Liver (tissue), 9 donors: ENCODE data around the gene PLXND1. TPM values are rescaled to one million over a fixed set of nuclear protein-coding genes. Genes with fewer than 3 reads are reported as not detected.

Experiments used
- DNase-seq: peaks from one replicate; pipeline ENCODE4 v3.0.0-alpha.2; 2017; ENCODE audit warnings: low spot score
- H3K27ac ChIP-seq, 2 donors: one replicate each; pipeline ENCODE4 v1.7.0; 2013; ENCODE audit warnings: inconsistent platforms in 2 of 2, low read length in 2 of 2, control low read depth in 1 of 2, low read depth in 1 of 2, mild to moderate bottlenecking in 1 of 2
- H3K27me3 ChIP-seq, 4 donors: one replicate each; pipeline versions ENCODE4 v1.6.1 to v1.7.0; 2013; ENCODE audit warnings: low read length in 3 of 4, inconsistent platforms in 1 of 4, mild to moderate bottlenecking in 1 of 4, moderate library complexity in 1 of 4; ENCODE audit not compliant: control insufficient read depth in 4 of 4, insufficient read depth in 4 of 4
- H3K36me3 ChIP-seq, 4 donors: one replicate each; pipeline versions ENCODE4 v1.6.1 to v1.7.0; 2013; ENCODE audit warnings: low read length in 3 of 4, mild to moderate bottlenecking in 3 of 4, low read depth in 1 of 4, moderate library complexity in 1 of 4; ENCODE audit not compliant: control insufficient read depth in 4 of 4, insufficient read depth in 3 of 4
- H3K4me1 ChIP-seq, 4 donors: one replicate each; pipeline versions ENCODE4 v1.6.1 to v1.7.0; 2013; ENCODE audit warnings: low read length in 3 of 4, mild to moderate bottlenecking in 3 of 4, moderate library complexity in 1 of 4; ENCODE audit not compliant: control insufficient read depth in 4 of 4, insufficient read depth in 4 of 4
- H3K4me3 ChIP-seq, 3 donors: one replicate each; pipeline versions ENCODE4 v1.6.1 to v1.7.0; 2013; ENCODE audit warnings: low read length in 3 of 3, control low read depth in 1 of 3, low read depth in 1 of 3, mild to moderate bottlenecking in 1 of 3
- H3K9ac ChIP-seq, 2 donors: one replicate each; pipeline ENCODE4 v1.7.0; 2013; ENCODE audit warnings: low read length in 2 of 2, mild to moderate bottlenecking in 2 of 2, moderate library complexity in 2 of 2, control low read depth in 1 of 2, low read depth in 1 of 2
- H3K9me3 ChIP-seq, 4 donors: one replicate each; pipeline versions ENCODE4 v1.6.1 to v1.7.0; 2013; ENCODE audit warnings: low read length in 3 of 4; ENCODE audit not compliant: control insufficient read depth in 4 of 4
- ATF3 ChIP-seq: IDR thresholded peaks from 2 replicates; pipeline ENCODE4 v1.6.1; 2016; ENCODE audit warnings: antibody characterized with exemption
- CTCF ChIP-seq: fragments of 150-350 bp; IDR thresholded peaks from 2 replicates; pipeline ENCODE4 v1.5.1; 2017; ENCODE audit warnings: improper control_type of control experiment, low read depth, low read length; ENCODE audit not compliant: missing input control
- EGR1 ChIP-seq, 2 donors: IDR thresholded peaks; 2 replicates each; pipeline ENCODE4 v1.6.1; 2016 to 2018; ENCODE audit warnings: antibody characterized with exemption in 2 of 2, low read depth in 2 of 2
- FOXA1 ChIP-seq: IDR thresholded peaks from 2 replicates; pipeline ENCODE4 v1.6.1; 2016; ENCODE audit warnings: antibody characterized with exemption
- FOXA2 ChIP-seq: IDR thresholded peaks from 2 replicates; pipeline ENCODE4 v1.6.1; 2016; ENCODE audit warnings: antibody characterized with exemption
- GABPA ChIP-seq, 2 donors: IDR thresholded peaks in 1 of 2; conservative IDR thresholded peaks in 1 of 2; 2 replicates each; pipeline ENCODE4 v1.6.1; 2016; ENCODE audit warnings: antibody characterized with exemption in 2 of 2, mild to moderate bottlenecking in 1 of 2, moderate library complexity in 1 of 2
- HNF4A ChIP-seq, 2 donors: conservative IDR thresholded peaks; 2 replicates each; pipeline ENCODE4 v1.6.1; 2016; ENCODE audit warnings: antibody characterized with exemption in 2 of 2, mild to moderate bottlenecking in 2 of 2
- HNF4G ChIP-seq: IDR thresholded peaks from 2 replicates; pipeline ENCODE4 v1.6.1; 2016; ENCODE audit warnings: antibody characterized with exemption
- JUND ChIP-seq, 2 donors: IDR thresholded peaks; 2 replicates each; pipeline ENCODE4 v1.6.1; 2016; ENCODE audit warnings: antibody characterized with exemption in 2 of 2
- MAX ChIP-seq: IDR thresholded peaks from 2 replicates; pipeline ENCODE4 v1.6.1; 2016; ENCODE audit warnings: antibody characterized with exemption
- NR2F2 ChIP-seq: IDR thresholded peaks from 2 replicates; pipeline ENCODE4 v1.6.1; 2016; ENCODE audit warnings: antibody characterized with exemption
- RAD21 ChIP-seq, 2 donors: IDR thresholded peaks; 2 replicates each; pipeline ENCODE4 v1.6.1; 2016; ENCODE audit warnings: antibody characterized with exemption in 2 of 2, mild to moderate bottlenecking in 2 of 2
- REST ChIP-seq: IDR thresholded peaks from 2 replicates; pipeline ENCODE4 v1.6.1; 2016; ENCODE audit warnings: antibody characterized with exemption, mild to moderate bottlenecking
- RXRA ChIP-seq, 2 donors: IDR thresholded peaks; 2 replicates each; pipeline ENCODE4 v1.6.1; 2017 to 2018; ENCODE audit warnings: antibody characterized with exemption in 2 of 2, mild to moderate bottlenecking in 1 of 2
- SP1 ChIP-seq: IDR thresholded peaks from 2 replicates; pipeline ENCODE4 v1.6.1; 2018; ENCODE audit warnings: antibody characterized with exemption, mild to moderate bottlenecking
- TAF1 ChIP-seq: conservative IDR thresholded peaks from 2 replicates; pipeline ENCODE4 v1.6.1; 2016; ENCODE audit warnings: antibody characterized with exemption, mild to moderate bottlenecking
- YY1 ChIP-seq: IDR thresholded peaks from 2 replicates; pipeline ENCODE4 v1.6.1; 2016; ENCODE audit warnings: antibody characterized with exemption, mild to moderate bottlenecking
- ZBTB33 ChIP-seq: IDR thresholded peaks from 2 replicates; pipeline ENCODE4 v1.6.1; 2016; ENCODE audit warnings: antibody characterized with exemption
- WGBS: extraction: QIAGEN DNeasy Blood & Tissue Kit; methylation state at CpG from one replicate; pipeline ENCODE4 v1.1.7; 2013; 5-methylcytosine and 5-hydroxymethylcytosine counted together
- polyA plus RNA-seq, 2 donors: library from polyadenylated mRNA; stranded (reverse) in 1 of 2; unstranded in 1 of 2; fragments of 200-250 nt in 1 of 2; fragments of >200 nt in 1 of 2; fragmentation: Nextera tagmentation in 1 of 2; extraction: Ambion mirVana in 1 of 2; gene quantifications; one replicate each; pipeline versions ENCODE4 v1.2.1 to v1.2.3, GENCODE V29; 2013 to 2015
- total RNA-seq, 2 donors: library from RNA; depleted of rRNA; stranded (reverse); fragments of >200 nt; gene quantifications; one replicate each; pipeline ENCODE4 v1.2.3, GENCODE V29; 2014
- donor health status: healthy.
- donor health status: healthy.
- donor health status: healthy.
- donor health status: healthy.
- donor health status: healthy.

The PLXND1 gene
- total and polyA plus RNA-seq, 4 donors: 10.4 to 50.2 (median 32.8) TPM

- no peak for TF ChIP-seq FOXA1
- TF ChIP-seq ATF3: no peak
- no peak for TF ChIP-seq GABPA (IDR thresholded peaks at IDR 0.05 in 1 of 2, conservative IDR thresholded peaks at IDR 0.05 in 1 of 2)
- TF ChIP-seq HNF4G: no peak
- TF ChIP-seq NR2F2: no peak
- no peak for TF ChIP-seq CTCF
- TF ChIP-seq JUND (IDR thresholded peaks at IDR 0.05): no peak
- no peak for TF ChIP-seq ZBTB33
- no peak for TF ChIP-seq SP1
- no peak for TF ChIP-seq RAD21 (IDR thresholded peaks at IDR 0.05)
- TF ChIP-seq FOXA2: no peak
- no peak for TF ChIP-seq REST
- no peak for TF ChIP-seq EGR1 (IDR thresholded peaks at IDR 0.05; ENCODE audit: low read depth in 2 of 2)
- no peak for TF ChIP-seq YY1
- no peak for TF ChIP-seq MAX
- TF ChIP-seq TAF1: no peak
- no peak for TF ChIP-seq HNF4A (conservative IDR thresholded peaks at IDR 0.05)
- no peak for TF ChIP-seq RXRA (IDR thresholded peaks at IDR 0.05)
- DNase-seq: no peak
- H3K9ac ChIP-seq: no peak overlapping the region
- H3K36me3 ChIP-seq: peaks cover 0 to 1% (median 0%) of the 10 kb centered on the region in 4 donors
- no peaks in the 10 kb centered on the region for H3K9me3 ChIP-seq
- H3K27me3 ChIP-seq: no peaks in the 10 kb centered on the region
- peaks cover 0 to 13% (median 2%) of the 10 kb centered on the region in 4 donors for H3K4me1 ChIP-seq
- no peak overlapping the region for H3K27ac ChIP-seq
- 85% methylated on average over 18 of the region's 18 CpGs for WGBS
- no peak overlapping the region for H3K4me3 ChIP-seq
Observed at GRCh38 chr3:129555616-129556357, 50.7 kb downstream of the PLXND1 start.
